Measurements from ENCODE around the gene PTGER4. TPM values are rescaled to one million over a fixed set of nuclear protein-coding genes. Genes with fewer than 3 reads are reported as not detected.

Gene PTGER4
- total RNA-seq, 1 donor from 2014 or later = 12.3 TPM

- DNase-seq = no peak
Measured at GRCh38 chr5:40672425-40672824, 7.3 kb upstream of the PTGER4 start.

GRCh38 chr5:40674661-40675235, 5.0 kb upstream of the PTGER4 start:
- no peak for DNase-seq

GRCh38 chr5:40675396-40676133, 4.2 kb upstream of the PTGER4 start:
- DNase-seq = no peak

- peak; percentile 92 for DNase-seq
Measured at GRCh38 chr5:40676613-40677343, 2.9 kb upstream of the PTGER4 start.

DNA sequence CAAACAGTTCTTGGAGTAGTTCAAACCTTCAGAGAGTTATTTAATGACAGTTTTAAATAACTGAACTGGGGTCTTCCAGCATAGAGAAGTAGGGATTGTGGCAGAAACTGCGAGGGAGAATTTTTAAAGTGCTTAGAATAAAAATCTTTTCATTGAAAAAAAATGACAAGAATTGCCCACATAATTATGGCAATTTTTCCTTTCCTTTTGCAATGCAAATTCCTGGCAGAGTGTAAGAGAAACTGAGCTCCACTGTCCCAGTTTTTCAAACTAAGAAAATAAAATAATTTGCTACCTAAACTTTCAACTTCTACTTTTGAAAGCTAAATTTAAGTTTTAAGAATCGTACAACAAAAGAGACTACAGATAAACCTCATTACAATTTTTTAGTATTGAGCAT, 2.3 kb upstream of the PTGER4 start:
- no peak for DNase-seq

DNA sequence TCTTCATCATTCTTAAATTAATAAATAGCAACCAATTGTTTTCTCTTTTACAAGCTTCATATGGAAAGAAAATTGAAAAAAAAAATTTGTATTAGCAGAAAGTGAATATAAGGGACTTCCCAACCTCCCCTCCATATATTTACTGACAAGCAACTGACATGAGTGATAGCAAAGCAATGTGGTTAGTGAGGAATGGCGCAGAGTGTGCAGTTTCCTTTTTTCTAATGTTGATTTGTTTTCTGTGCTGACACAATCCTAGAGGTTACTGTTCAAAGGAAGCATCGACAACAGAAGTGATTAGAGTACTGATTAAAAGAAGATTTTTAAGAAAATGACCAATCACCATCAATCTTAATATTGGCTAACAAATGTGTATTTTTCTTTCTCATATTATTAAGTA, 1.7 kb upstream of the PTGER4 start:
- DNase-seq = peak; percentile 51

GRCh38 chr5:40678460-40679147, 1.1 kb upstream of the PTGER4 start:
- peak; percentile 28 for DNase-seq

GRCh38 chr5:40679148-40679912, 385 bp upstream of the PTGER4 start:
- peak; percentile 95 for DNase-seq

- DNase-seq = peak; percentile 62
Measured at GRCh38 chr5:40680741-40681362, 1.1 kb downstream of the PTGER4 start.

DNA sequence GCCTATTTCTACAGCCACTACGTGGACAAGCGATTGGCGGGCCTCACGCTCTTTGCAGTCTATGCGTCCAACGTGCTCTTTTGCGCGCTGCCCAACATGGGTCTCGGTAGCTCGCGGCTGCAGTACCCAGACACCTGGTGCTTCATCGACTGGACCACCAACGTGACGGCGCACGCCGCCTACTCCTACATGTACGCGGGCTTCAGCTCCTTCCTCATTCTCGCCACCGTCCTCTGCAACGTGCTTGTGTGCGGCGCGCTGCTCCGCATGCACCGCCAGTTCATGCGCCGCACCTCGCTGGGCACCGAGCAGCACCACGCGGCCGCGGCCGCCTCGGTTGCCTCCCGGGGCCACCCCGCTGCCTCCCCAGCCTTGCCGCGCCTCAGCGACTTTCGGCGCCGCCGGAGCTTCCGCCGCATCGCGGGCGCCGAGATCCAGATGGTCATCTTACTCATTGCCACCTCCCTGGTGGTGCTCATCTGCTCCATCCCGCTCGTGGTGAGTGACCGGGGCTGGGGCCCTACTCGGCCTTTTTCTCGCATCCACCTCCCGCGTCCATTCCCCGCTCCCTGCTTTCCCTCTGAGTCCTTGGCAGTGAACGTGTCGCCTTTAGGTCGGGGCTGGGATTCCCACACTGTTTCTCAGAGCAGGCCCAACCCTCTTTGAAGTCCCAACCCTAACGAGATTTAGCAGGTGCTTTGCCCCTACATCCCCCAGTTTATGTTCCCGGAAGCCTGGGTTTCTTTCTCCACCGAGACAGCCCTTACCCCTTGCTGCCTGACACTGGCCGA, 1.8 kb downstream of the PTGER4 start:
- peak; percentile 60 for DNase-seq

DNA sequence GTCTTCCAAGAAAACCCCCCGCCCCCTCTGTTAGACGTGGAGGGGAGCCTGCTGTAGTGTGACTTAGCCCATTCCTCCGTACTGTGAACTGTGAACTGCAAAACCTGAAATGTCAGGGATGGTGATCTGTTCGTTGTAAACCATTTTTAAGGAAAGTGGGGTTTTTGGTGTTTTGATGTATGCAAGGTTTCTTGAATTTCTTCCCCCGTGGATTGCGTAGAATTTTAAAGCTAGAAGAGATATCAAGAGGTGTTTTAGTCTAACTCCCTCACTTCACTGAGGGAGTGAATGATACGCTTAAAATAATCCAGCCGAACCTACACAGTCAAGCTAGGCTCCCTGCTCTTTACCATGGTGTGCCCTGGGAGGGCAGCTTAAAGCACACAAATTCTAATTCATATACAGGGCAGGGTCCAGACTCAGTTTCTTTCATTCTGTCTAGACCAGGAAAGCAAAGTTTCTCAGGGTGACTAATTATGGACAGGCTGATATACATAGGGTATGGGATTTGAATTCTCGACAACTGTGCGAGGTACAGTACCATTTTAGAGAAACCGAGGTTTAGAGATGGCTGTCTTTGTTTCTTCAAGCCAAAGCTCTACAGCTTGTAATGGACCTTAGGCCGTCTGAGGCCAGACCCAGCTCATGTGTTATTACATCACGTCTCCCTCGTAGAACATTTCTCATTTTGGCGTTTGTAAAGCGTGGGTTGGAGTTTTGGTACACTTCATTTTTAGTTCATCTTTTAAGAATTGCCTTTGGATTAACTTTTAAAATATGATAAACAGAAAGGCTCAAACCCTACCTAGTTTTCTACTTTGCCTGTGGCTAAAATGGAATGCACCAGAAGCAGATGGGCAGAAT, 2.7 kb downstream of the PTGER4 start:
- peak; percentile 61 for DNase-seq

- peak; percentile 31 for DNase-seq
Measured at GRCh38 chr5:40683305-40683704, 3.6 kb downstream of the PTGER4 start.

GRCh38 chr5:40685193-40685592, 5.5 kb downstream of the PTGER4 start:
- peak; percentile 16 for DNase-seq

DNA sequence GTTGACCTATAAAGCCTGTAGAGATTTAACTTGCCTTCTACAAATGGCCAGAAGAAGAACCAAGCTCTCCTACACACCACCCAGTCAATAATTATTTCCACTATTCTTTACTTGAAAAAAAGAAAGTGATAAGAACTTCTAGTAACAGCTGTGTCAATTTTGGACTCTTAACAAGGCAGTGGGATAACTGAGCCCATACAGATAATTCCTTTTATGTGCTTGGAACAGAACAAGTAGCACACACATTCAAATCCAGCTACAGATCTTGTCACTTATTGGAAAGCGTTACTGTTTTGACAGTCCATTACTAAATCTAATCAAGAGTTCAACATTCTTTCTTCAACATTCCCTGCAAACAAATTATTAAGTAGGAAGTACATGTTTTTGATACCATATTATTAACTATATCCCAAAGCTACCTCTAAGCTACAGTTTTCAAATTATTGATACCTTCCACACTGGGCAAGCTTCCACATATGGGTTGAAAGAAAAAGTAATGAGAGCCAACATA, 6.3 kb downstream of the PTGER4 start:
- peak; percentile 15 for DNase-seq

- DNase-seq = no peak
Measured at GRCh38 chr5:40687321-40687720, 7.6 kb downstream of the PTGER4 start.

DNA sequence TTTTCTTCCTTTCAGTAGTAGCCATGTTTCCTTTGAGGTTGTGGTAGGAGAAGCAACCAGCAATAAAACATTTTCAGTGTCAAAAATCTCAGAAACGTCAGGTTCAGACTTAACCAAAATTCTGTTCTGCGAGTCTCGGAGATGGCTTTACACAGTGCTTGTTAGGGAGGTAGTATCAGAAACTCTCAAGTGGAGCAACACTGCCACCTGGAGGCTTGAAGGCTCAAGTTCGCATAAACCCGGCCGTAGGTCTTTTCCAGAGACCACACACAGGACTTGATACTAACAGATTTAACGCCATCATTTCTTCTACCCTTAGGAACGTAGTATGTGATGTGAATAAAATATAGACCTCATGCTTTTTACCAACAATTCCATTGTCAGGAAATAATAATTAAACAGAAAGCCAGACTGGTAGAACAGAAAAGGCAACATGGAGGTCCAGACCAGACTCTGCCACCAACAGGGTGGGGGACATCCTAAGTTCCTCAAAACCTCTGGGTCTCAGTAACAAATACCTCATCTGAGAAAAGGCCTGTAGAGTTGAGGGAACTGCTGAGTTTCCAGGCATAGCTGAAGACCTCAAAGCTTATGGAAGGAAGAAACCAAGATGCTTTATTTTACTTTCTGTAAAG, 8.5 kb downstream of the PTGER4 start:
- peak; percentile 96 for DNase-seq

GRCh38 chr5:40688996-40689395, 9.3 kb downstream of the PTGER4 start:
- peak; percentile 12 for DNase-seq

DNA sequence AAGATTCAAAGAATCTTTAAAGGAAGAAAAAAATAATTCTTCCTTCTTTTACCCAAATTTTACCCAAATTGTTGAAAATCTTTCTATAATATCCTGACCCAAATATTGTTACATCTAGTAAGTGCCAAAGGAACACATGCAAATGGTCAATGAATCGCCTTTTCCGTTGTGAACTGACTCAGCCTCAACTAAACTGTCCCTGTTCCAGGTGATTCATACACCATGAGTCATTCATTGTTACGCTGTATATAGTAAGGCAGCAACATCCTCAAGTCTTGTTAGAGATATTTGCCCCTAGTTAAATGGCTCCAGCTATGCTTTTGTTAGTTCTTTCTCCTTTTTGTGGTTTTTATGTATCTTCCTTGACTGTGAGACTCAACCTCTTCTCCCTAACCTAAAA, 9.7 kb downstream of the PTGER4 start:
- peak; percentile 98 for DNase-seq

DNA sequence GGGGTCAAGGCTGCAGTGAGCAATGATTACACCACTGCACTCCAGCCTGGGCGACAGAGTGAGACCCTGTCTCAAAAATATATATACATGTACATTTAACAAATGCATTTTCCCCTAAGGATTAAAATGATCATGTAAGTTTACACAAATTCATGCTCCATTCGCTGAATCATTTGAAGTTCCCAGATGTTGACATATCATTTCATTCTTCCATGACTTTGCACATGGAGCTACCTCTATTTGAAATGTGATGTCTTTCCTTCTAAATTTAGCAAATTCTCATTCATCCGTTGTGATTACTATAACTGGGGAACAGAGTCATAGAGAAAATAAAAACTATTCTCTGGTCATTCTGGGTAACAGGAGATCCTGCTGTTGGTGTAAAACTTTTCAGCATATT, 10.6 kb downstream of the PTGER4 start:
- no peak for DNase-seq

Data from dermis blood vessel endothelial cell (primary cell).